Measurements from ENCODE around the gene STOML2.

The STOML2 gene

GRCh38 chr9:35096035-35096849 lies 6.7 kb downstream of the STOML2 start, which contains the start of gene PIGO:
Gene PIGO, minus strand, starts transcription at chr9:35096591. Its CDS starts 1,026 bp downstream, at chr9:35095565.
- DNase-seq (ENCODE audit: low read depth), result peak; percentile 91
- TF ChIP-seq, protein P1, sequence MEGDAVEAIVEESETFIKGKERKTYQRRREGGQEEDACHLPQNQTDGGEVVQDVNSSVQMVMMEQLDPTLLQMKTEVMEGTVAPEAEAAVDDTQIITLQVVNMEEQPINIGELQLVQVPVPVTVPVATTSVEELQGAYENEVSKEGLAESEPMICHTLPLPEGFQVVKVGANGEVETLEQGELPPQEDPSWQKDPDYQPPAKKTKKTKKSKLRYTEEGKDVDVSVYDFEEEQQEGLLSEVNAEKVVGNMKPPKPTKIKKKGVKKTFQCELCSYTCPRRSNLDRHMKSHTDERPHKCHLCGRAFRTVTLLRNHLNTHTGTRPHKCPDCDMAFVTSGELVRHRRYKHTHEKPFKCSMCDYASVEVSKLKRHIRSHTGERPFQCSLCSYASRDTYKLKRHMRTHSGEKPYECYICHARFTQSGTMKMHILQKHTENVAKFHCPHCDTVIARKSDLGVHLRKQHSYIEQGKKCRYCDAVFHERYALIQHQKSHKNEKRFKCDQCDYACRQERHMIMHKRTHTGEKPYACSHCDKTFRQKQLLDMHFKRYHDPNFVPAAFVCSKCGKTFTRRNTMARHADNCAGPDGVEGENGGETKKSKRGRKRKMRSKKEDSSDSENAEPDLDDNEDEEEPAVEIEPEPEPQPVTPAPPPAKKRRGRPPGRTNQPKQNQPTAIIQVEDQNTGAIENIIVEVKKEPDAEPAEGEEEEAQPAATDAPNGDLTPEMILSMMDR (IDR thresholded peaks at IDR 0.05; ENCODE audit: insufficient read depth, low read depth, low read length, missing control alignments), result peak; percentile 85
- H3K4me3 ChIP-seq (ENCODE audit: low read length), result peak within 1 kb of the TSS; percentile 94

GRCh38 chr9:35091536-35091935 lies 11.4 kb downstream of the STOML2 start:
- H3K4me3 ChIP-seq (ENCODE audit: low read length), result no peak overlapping the region
- no peak for DNase-seq (ENCODE audit: low read depth)
- TF ChIP-seq, protein P1 (IDR thresholded peaks at IDR 0.05; ENCODE audit: insufficient read depth, low read depth, low read length, missing control alignments), result no peak

DNA sequence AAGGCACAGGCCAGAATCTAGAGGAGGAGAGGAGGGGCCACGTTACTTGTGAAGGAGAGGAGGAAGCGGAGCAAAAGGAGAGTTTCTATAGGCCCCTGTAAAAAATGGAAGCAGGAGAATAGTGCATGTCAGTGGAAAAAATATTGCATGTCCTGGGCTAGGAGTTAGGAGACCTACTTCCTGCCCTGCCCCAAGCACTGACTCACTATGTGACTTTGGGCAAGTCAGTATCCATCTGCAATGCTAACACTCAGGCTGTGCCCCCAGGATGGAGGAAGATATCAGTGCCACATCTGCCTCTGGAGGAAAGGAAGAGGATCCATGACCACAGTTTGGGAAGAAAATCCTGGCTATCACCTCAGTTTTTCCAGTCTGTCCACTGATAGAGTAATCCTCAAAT lies 13.5 kb downstream of the STOML2 start:
- TF ChIP-seq, protein P1 (IDR thresholded peaks at IDR 0.05; ENCODE audit: insufficient read depth, low read depth, low read length, missing control alignments), result no peak
- no peak overlapping the region for H3K4me3 ChIP-seq (ENCODE audit: low read length)
- no peak for DNase-seq (ENCODE audit: low read depth)

DNA sequence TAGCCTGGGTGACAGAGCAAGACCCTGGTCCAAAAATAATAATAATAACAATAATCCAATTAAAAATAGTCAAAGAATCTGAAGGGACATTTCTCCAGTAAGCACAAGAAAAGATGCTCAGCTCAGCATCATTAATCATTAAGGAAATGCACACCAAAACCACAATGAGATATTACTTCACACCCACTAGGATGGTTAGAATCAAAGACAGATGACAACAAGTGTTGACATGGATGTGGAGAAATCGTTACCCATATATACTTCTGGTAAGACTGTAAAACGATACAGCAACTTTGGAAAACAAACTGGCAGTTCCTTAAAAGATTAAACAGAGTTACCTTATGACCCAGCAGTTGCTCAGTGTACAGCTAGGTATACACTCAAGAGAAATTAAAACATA lies 17.9 kb downstream of the STOML2 start:
- no peak for DNase-seq (ENCODE audit: low read depth)
- TF ChIP-seq, protein P1 (IDR thresholded peaks at IDR 0.05; ENCODE audit: insufficient read depth, low read depth, low read length, missing control alignments), result no peak
- no peak overlapping the region for H3K4me3 ChIP-seq (ENCODE audit: low read length)

- peak within 1 kb of the TSS; percentile 83 for H3K4me3 ChIP-seq (ENCODE audit: low read length)
- TF ChIP-seq, protein P1 (IDR thresholded peaks at IDR 0.05; ENCODE audit: insufficient read depth, low read depth, low read length, missing control alignments), result no peak
- DNase-seq (ENCODE audit: low read depth), result peak; percentile 95
Measured at GRCh38 chr9:35079426-35080341, 23.2 kb downstream of the STOML2 start, which contains the start of gene FANCG. Gene FANCG, minus strand, starts transcription at chr9:35079942. Its CDS starts 418 bp downstream, at chr9:35079524.

- DNase-seq (ENCODE audit: low read depth), result no peak
- TF ChIP-seq, protein P1 (IDR thresholded peaks at IDR 0.05; ENCODE audit: insufficient read depth, low read depth, low read length, missing control alignments), result no peak
- H3K4me3 ChIP-seq (ENCODE audit: low read length), result peak overlapping the region; percentile 83
Measured at GRCh38 chr9:35079041-35079425, 23.9 kb downstream of the STOML2 start.
